AG04449 (cell line): Measurements from ENCODE around the gene MET.
A peak's percentile ranks its signal among the peaks of the same experiment; 100 is the strongest.
"Not testable (repeated sequence)": the region's sequence is repeated elsewhere in the genome, so short reads cannot be mapped to it uniquely, and the experiment has no call there.

ENCODE experiments used
- CTCF ChIA-PET: fragments of 350-600 bp; formaldehyde crosslinking; extraction: SDS; loops from one replicate; lab custom pipeline; 2021; ENCODE audit warnings: antibody characterized with exemption; lab: Yijun Ruan, JAX
- POLR2A ChIA-PET: fragments of 400-600, 350-600 bp; formaldehyde crosslinking; extraction: SDS; loops from one replicate; lab custom pipeline; 2020; ENCODE audit warnings: antibody characterized with exemption, inconsistent platforms; lab: Yijun Ruan, JAX
- DNase-seq: peaks from one replicate; pipeline ENCODE4 v3.0.0-alpha.2; 2010; ENCODE audit warnings: low read depth, low spot score
- H3K4me3 ChIP-seq: 2 replicates; pipeline ENCODE4 v1.5.1; 2011; ENCODE audit warnings: low read depth, mild to moderate bottlenecking, control low read depth, low read length
- CTCF ChIP-seq: IDR thresholded peaks from one replicate; pipeline ENCODE4 v1.5.1; 2011; ENCODE audit warnings: mild to moderate bottlenecking, moderate library complexity, low read length, control low read depth, inconsistent platforms; ENCODE audit not compliant: insufficient read depth; ENCODE audit errors: missing control alignments

The MET gene

GRCh38 chr7:116631676-116632075 lies 40.3 kb upstream of the MET start:
- DNase-seq: no peak
- TF ChIP-seq CTCF: no peak
- ChIA-PET CTCF (interaction anchor here (1.6 to 2.5 kb wide), 2 partner anchors 40 kb away, joined by 5 to 11 read pairs; no protein-coding TSS in a partner anchor), POLR2A (interaction anchor here (1.0 kb wide), 1 partner anchor 146 kb away, joined by 5 read pairs; no protein-coding TSS in a partner anchor)
- H3K4me3 ChIP-seq: no peak overlapping the region

- peak; percentile 12 for DNase-seq
- TF ChIP-seq CTCF: no peak
- no peak overlapping the region for H3K4me3 ChIP-seq
- ChIA-PET CTCF (interaction anchor here (1.6 to 2.9 kb wide), 4 partner anchors 9 to 178 kb away, joined by 4 to 9 read pairs (median 6); no protein-coding TSS in a partner anchor), POLR2A (no interaction called here)
These were observed 39.6 kb upstream of the MET start for GRCh38 chr7:116632384-116632783.

- ChIA-PET CTCF (interaction anchor here (0.6 to 2.9 kb wide), 9 partner anchors 9 to 177 kb away, joined by 3 to 9 read pairs (median 4); no protein-coding TSS in a partner anchor), POLR2A (no interaction called here)
- no peak for DNase-seq
These were observed 38.6 kb upstream of the MET start for GRCh38 chr7:116633131-116633988.

GRCh38 chr7:116636997-116637396 lies 35.0 kb upstream of the MET start:
- DNase-seq: no peak
- no peak overlapping the region for H3K4me3 ChIP-seq
- TF ChIP-seq CTCF: no peak
- ChIA-PET CTCF (interaction anchor here (0.9 to 1.5 kb wide), 2 partner anchors 16 to 45 kb away, joined by 3 to 4 read pairs; no protein-coding TSS in a partner anchor), POLR2A (no interaction called here)

More at GRCh38 chr7:116633131-116633988, 38.6 kb upstream of the MET start:
- no peak overlapping the region for H3K4me3 ChIP-seq
- no peak for TF ChIP-seq CTCF

- DNase-seq, H3K4me3 ChIP-seq, POLR2A ChIA-PET, CTCF ChIA-PET: not testable (repeated sequence)
These were observed 33.4 kb upstream of the MET start for GRCh38 chr7:116638592-116638991.

GRCh38 chr7:116641551-116642153 lies 30.3 kb upstream of the MET start:
- no peak for TF ChIP-seq CTCF
- no peak overlapping the region for H3K4me3 ChIP-seq
- POLR2A ChIA-PET: no interaction called here
- CTCF ChIA-PET: interaction anchor here (1.4 to 1.7 kb wide), 2 partner anchors 10 to 14 kb away, joined by 4 read pairs; no protein-coding TSS in a partner anchor
- DNase-seq: no peak

- POLR2A ChIA-PET, H3K4me3 ChIP-seq, DNase-seq: not testable (repeated sequence)
- CTCF ChIA-PET: interaction anchor here (1.1 kb wide), 1 partner anchor 10 kb away, joined by 3 read pairs; no protein-coding TSS in a partner anchor
These were observed 28.8 kb upstream of the MET start for GRCh38 chr7:116643148-116643547.
